ENCODE measurements around the gene RASL11B.

GRCh38 chr4:52865300-52865699 is 3.2 kb downstream of the RASL11B start:
- no peak for TF ChIP-seq CTCF (IDR thresholded peaks at IDR 0.05; ENCODE audit: low read depth, low read length)
- TF ChIP-seq EZH2phosphoT487 (IDR thresholded peaks at IDR 0.05; ENCODE audit: low read depth): no peak

Measured in OCI-LY3 (cell line).